Neural crest cell (in vitro differentiated cells): ENCODE data around the gene S1PR1. TPM values are rescaled to one million over a fixed set of nuclear protein-coding genes. Genes with fewer than 3 reads are reported as not detected.

ENCODE experiments used
- DNase-seq: peaks from one replicate; pipeline ENCODE4 v3.0.0; 2021; ENCODE audit warnings: low read depth, mixed read lengths, low spot score
- H3K27ac Mint-ChIP-seq: one replicate; pipeline ENCODE4 v1.8.0; 2021; ENCODE audit warnings: mild to moderate bottlenecking, mixed read lengths; ENCODE audit not compliant: unreplicated experiment
- H3K27me3 Mint-ChIP-seq: 2 replicates; pipeline ENCODE4 v1.8.0; 2021; ENCODE audit warnings: low read depth, mild to moderate bottlenecking, mixed read lengths
- H3K36me3 Mint-ChIP-seq: 2 replicates; pipeline ENCODE4 v1.8.0; 2021; ENCODE audit warnings: low read depth, mild to moderate bottlenecking, mixed read lengths
- H3K4me1 Mint-ChIP-seq: 2 replicates; pipeline ENCODE4 v1.8.0; 2021; ENCODE audit warnings: mixed read lengths
- H3K4me3 Mint-ChIP-seq: one replicate; pipeline ENCODE4 v1.8.0; 2021; ENCODE audit warnings: mild to moderate bottlenecking, mixed read lengths
- H3K9me3 Mint-ChIP-seq: 2 replicates; pipeline ENCODE4 v1.8.0; 2021; ENCODE audit warnings: mixed read lengths
- CTCF ChIP-seq: fragments of 200-600 bp; sonication (generic); conservative IDR thresholded peaks from 2 replicates; pipeline ENCODE4 v1.5.0; 2021; ENCODE audit warnings: antibody characterized with exemption, mild to moderate bottlenecking
- total RNA-seq: library from RNA; stranded (reverse); gene quantifications from 2 replicates; pipeline ENCODE4 v1.2.1, GENCODE V29; 2021

The S1PR1 gene
- total RNA-seq, 1 donor from 2014 or later = 21.6 TPM

GRCh38 chr1:101253976-101254674 lies 17.3 kb downstream of the S1PR1 start:
- Mint-ChIP-seq H3K4me3 (no peak overlapping the region), H3K36me3 (no peaks in the 10 kb centered on the region), H3K4me1 (peaks cover 4% of the 10 kb centered on the region), H3K9me3 (no peaks in the 10 kb centered on the region), H3K27me3 (no peaks in the 10 kb centered on the region), H3K27ac (no peak overlapping the region)
- TF ChIP-seq CTCF = no peak
- no peak for DNase-seq

GRCh38 chr1:101257500-101258325 lies 20.9 kb downstream of the S1PR1 start:
- DNase-seq = no peak
- no peaks in the 10 kb centered on the region for H3K9me3 Mint-ChIP-seq
- no peak overlapping the region for H3K27ac Mint-ChIP-seq
- H3K27me3 Mint-ChIP-seq = no peaks in the 10 kb centered on the region
- no peak overlapping the region for H3K4me3 Mint-ChIP-seq
- H3K4me1 Mint-ChIP-seq = peaks cover 20% of the 10 kb centered on the region
- no peaks in the 10 kb centered on the region for H3K36me3 Mint-ChIP-seq
- TF ChIP-seq CTCF = no peak

GRCh38 chr1:101259744-101260148 lies 22.9 kb downstream of the S1PR1 start:
- Mint-ChIP-seq H3K4me1 (peaks cover 23% of the 10 kb centered on the region), H3K36me3 (no peaks in the 10 kb centered on the region), H3K27ac (peak overlapping the region; percentile 47), H3K9me3 (no peaks in the 10 kb centered on the region), H3K4me3 (no peak overlapping the region), H3K27me3 (no peaks in the 10 kb centered on the region)
- DNase-seq = no peak
- TF ChIP-seq CTCF = no peak

GRCh38 chr1:101260556-101261350 lies 23.9 kb downstream of the S1PR1 start:
- Mint-ChIP-seq H3K4me3 (no peak overlapping the region), H3K27ac (no peak overlapping the region), H3K27me3 (no peaks in the 10 kb centered on the region), H3K4me1 (peaks cover 23% of the 10 kb centered on the region), H3K9me3 (no peaks in the 10 kb centered on the region), H3K36me3 (no peaks in the 10 kb centered on the region)
- DNase-seq = no peak
- no peak for TF ChIP-seq CTCF

GRCh38 chr1:101261623-101262022 lies 24.8 kb downstream of the S1PR1 start:
- Mint-ChIP-seq H3K4me1 (peaks cover 23% of the 10 kb centered on the region), H3K9me3 (no peaks in the 10 kb centered on the region), H3K27me3 (no peaks in the 10 kb centered on the region), H3K4me3 (no peak overlapping the region), H3K27ac (peak overlapping the region; percentile 64), H3K36me3 (no peaks in the 10 kb centered on the region)
- TF ChIP-seq CTCF = no peak
- no peak for DNase-seq
